ENCODE measurements around the gene UBE4B. TPM values are rescaled to one million over a fixed set of nuclear protein-coding genes. Genes with fewer than 3 reads are reported as not detected.

The UBE4B gene
- total and polyA plus RNA-seq, 10 of the 15 experiments (the other 5 are each of a cell fraction or from before 2014, with no cell fraction given): 2.9 to 32.6 (median 20.7) TPM

- 84% methylated on average over 1 of the region's 1 CpG for WGBS (ENCODE audit: insufficient coverage, insufficient replicate concordance, low lambda C conversion rate, missing lambda C conversion rate)
- Histone ChIP-seq H4K20me1 (ENCODE audit: control insufficient read depth, insufficient read depth) (no peaks in the 10 kb centered on the region), H3K27me3 (replicated peaks in 1 of 2; ENCODE audit: control insufficient read depth in 2 of 2, insufficient read depth in 2 of 2, low read length in 1 of 2) (no peaks in the 10 kb centered on the region), H3K79me2 (ENCODE audit: control insufficient read depth, insufficient read depth, low read length) (peaks cover 21% of the 10 kb centered on the region), H3K9ac (ENCODE audit: control insufficient read depth, insufficient read depth, low read length) (no peak overlapping the region), H3K4me3 (no peak overlapping the region), H3K4me1 (ENCODE audit: control insufficient read depth, insufficient read depth, low read length) (peaks cover 7% of the 10 kb centered on the region), H3K27ac (ENCODE audit: control insufficient read depth, insufficient read depth) (no peak overlapping the region), H2AFZ (ENCODE audit: control insufficient read depth, low read depth, low read length) (no peak overlapping the region), H3K4me2 (ENCODE audit: control insufficient read depth, insufficient read depth) (peak overlapping the region; percentile 99; the same call in 1 of the 2 replicates), H3K9me3 (replicated peaks; ENCODE audit: control insufficient read depth, insufficient read depth, low read length) (no peaks in the 10 kb centered on the region), H3K36me3 (ENCODE audit: control insufficient read depth in 2 of 2, insufficient read depth in 2 of 2, low read length in 1 of 2) (no peaks in the 10 kb centered on the region)
- ATAC-seq: no peak
- no peak for FAIRE-seq
- TF ChIP-seq, protein P1, sequence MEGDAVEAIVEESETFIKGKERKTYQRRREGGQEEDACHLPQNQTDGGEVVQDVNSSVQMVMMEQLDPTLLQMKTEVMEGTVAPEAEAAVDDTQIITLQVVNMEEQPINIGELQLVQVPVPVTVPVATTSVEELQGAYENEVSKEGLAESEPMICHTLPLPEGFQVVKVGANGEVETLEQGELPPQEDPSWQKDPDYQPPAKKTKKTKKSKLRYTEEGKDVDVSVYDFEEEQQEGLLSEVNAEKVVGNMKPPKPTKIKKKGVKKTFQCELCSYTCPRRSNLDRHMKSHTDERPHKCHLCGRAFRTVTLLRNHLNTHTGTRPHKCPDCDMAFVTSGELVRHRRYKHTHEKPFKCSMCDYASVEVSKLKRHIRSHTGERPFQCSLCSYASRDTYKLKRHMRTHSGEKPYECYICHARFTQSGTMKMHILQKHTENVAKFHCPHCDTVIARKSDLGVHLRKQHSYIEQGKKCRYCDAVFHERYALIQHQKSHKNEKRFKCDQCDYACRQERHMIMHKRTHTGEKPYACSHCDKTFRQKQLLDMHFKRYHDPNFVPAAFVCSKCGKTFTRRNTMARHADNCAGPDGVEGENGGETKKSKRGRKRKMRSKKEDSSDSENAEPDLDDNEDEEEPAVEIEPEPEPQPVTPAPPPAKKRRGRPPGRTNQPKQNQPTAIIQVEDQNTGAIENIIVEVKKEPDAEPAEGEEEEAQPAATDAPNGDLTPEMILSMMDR (IDR thresholded peaks at IDR 0.05 in 2 of 3, conservative IDR thresholded peaks at IDR 0.05 in 1 of 3; ENCODE audit: control insufficient read depth in 2 of 3, extremely low read depth in 1 of 3, insufficient read depth in 1 of 3, low read depth in 3 of 3, low read length in 3 of 3): no peak
- TF ChIP-seq DPF2 (IDR thresholded peaks at IDR 0.05) (no peak), NFYA (IDR thresholded peaks at IDR 0.05; ENCODE audit: borderline replicate concordance, low read depth, low read length) (no peak), ZNF207 (IDR thresholded peaks at IDR 0.05; ENCODE audit: borderline replicate concordance) (no peak), USF2 (IDR thresholded peaks at IDR 0.05; ENCODE audit: borderline replicate concordance, low read depth, low read length) (no peak)
- DNase-seq (ENCODE audit: low read depth, low spot score): no peak
- intact Hi-C loops (cut with micrococcal nuclease; ENCODE audit: unreplicated experiment): loop anchor here (5.0 kb wide), 1 partner anchor 215 kb away; no protein-coding TSS in a partner anchor
- ChIA-PET SMC1A (ENCODE audit: uncharacterized antibody, unreplicated experiment) (interaction anchor here (0.7 to 2.6 kb wide), 10 partner anchors 9 to 298 kb away, joined by 3 to 7 read pairs (median 3); no protein-coding TSS in a partner anchor), RAD21 (ENCODE audit: unreplicated experiment) (interaction anchor here (0.8 to 2.0 kb wide), 3 partner anchors 70 to 151 kb away, joined by 3 to 7 read pairs (median 3); no protein-coding TSS in a partner anchor), POLR2A (interaction anchor here (0.6 to 0.9 kb wide), 5 partner anchors 9 to 626 kb away, joined by 3 to 6 read pairs (median 3); no protein-coding TSS in a partner anchor), CTCF (interaction anchor here (0.6 to 2.0 kb wide), 5 partner anchors 11 to 271 kb away, joined by 3 to 6 read pairs (median 4); no protein-coding TSS in a partner anchor)
- in situ Hi-C loops (cut with MboI): no loop called here
- BruUV-seq (replicated peaks): no TSS peak
These were observed 179.7 kb downstream of the UBE4B start for GRCh38 chr1:10212476-10212875.
